ENCODE results near the gene MUC20.
"Not testable (repeated sequence)": the region's sequence is repeated elsewhere in the genome, so short reads cannot be mapped to it uniquely, and the experiment has no call there.

MUC20 gene

GRCh38 chr3:195714380-195715011 is 6.3 kb upstream of the MUC20 start:
- no peaks in the 10 kb centered on the region for H3K27me3 Mint-ChIP-seq
- peaks cover 4% of the 10 kb centered on the region for H3K9me3 Mint-ChIP-seq
- H3K4me3 Mint-ChIP-seq, result no peak overlapping the region
- H3K27ac Mint-ChIP-seq, result no peak overlapping the region
- no peak for ATAC-seq
- peaks cover 17% of the 10 kb centered on the region for H3K4me1 Mint-ChIP-seq
- H3K36me3 Mint-ChIP-seq, result peaks cover 52% of the 10 kb centered on the region

DNA sequence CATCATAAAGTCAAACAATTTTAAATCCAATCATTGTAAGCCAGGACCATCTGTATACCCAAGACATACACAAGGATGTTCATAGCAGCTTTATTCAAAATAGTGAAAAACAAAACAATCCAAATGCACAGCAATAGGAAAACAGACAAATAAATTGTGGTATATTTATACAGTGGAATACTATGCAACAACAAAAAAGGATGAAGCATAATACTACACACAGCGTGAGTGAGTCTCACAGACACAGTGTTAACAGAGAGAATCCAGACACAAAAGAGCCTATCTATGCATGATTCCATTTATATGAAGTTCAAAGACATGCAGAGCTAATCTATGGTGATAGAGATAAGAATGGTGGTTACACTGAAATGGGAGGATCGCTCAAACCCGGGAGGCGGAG is 5.6 kb upstream of the MUC20 start:
- no peak for ATAC-seq
- Mint-ChIP-seq H3K27me3 (peaks cover under 1% of the 10 kb centered on the region), H3K4me3 (no peak overlapping the region), H3K9me3 (peaks cover 4% of the 10 kb centered on the region), H3K36me3 (peaks cover 46% of the 10 kb centered on the region), H3K4me1 (peaks cover 16% of the 10 kb centered on the region), H3K27ac (no peak overlapping the region)

- ATAC-seq, result peak; percentile 54
Observed at GRCh38 chr3:195715583-195716266, 5.1 kb upstream of the MUC20 start.

GRCh38 chr3:195717416-195717815 is 3.4 kb upstream of the MUC20 start:
- no peak for ATAC-seq
- Mint-ChIP-seq H3K4me3 (no peak overlapping the region), H3K27ac (no peak overlapping the region), H3K27me3 (peaks cover 10% of the 10 kb centered on the region), H3K4me1 (peaks cover 16% of the 10 kb centered on the region), H3K36me3 (peaks cover 23% of the 10 kb centered on the region), H3K9me3 (peaks cover 4% of the 10 kb centered on the region)

More at GRCh38 chr3:195715583-195716266, 5.1 kb upstream of the MUC20 start:
- H3K27ac Mint-ChIP-seq, result peak overlapping the region; percentile 8
- H3K27me3 Mint-ChIP-seq, result peaks cover 6% of the 10 kb centered on the region
- peaks cover 4% of the 10 kb centered on the region for H3K9me3 Mint-ChIP-seq
- peaks cover 40% of the 10 kb centered on the region for H3K36me3 Mint-ChIP-seq
- H3K4me1 Mint-ChIP-seq, result peaks cover 16% of the 10 kb centered on the region
- no peak overlapping the region for H3K4me3 Mint-ChIP-seq

DNA sequence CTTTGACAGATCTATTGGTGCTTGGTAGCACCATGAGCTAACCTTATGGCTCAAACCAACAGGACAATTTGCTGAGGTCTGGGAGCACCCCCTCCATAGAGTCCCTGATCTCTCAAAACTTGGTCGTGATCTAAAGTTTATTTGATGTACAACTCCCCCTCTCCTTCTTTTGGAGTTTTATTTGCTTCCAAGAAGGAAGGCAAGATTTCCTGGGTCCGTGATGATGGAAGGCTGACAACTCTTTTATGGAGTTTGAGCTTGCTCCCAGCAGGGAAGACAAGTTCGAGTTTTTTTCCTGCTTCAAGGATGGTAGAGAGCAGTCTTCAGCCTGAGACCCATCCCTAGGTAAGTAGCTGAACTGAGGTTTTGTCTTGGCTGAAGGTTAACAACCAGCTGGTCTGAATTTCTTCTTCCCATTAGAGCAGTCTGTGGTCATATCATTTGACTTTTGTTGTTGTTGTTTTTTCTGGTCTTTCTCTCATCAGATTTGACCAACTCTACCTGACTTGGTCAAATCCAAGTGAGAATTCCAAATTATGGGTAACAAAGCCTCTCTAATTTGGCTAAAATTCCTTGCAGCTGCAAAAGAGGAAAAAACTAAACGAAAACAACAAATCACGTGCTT is 2.8 kb upstream of the MUC20 start:
- Mint-ChIP-seq H3K9me3 (peaks cover 4% of the 10 kb centered on the region), H3K27me3 (peaks cover 10% of the 10 kb centered on the region), H3K4me1 (peaks cover 16% of the 10 kb centered on the region), H3K4me3 (no peak overlapping the region), H3K27ac (no peak overlapping the region), H3K36me3 (peaks cover 22% of the 10 kb centered on the region)
- ATAC-seq, result no peak

DNA sequence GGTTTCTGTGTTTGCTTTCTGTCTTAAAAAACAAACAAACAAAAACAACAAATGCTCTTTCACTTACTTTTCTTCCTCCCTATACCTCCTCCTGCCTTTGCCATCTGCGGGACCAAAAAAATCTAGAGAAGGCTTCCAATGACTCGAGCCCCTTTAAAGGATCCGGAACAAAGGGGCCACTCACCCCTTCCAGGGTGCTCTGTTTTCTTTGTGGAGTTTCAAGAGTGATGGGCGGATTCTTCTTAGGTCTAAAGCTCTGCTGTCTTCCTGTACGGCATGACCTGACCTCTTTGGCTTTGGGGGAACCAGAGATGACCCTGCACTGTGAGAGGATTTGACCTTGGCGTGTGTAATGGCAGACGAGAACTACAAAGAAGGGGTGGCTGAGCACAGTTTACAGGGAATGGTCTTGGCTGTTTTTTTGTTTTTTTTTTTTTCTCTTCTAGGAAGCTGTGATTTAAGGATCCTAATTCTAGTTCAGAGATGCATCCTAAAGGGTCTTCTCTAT is 2.2 kb upstream of the MUC20 start:
- Mint-ChIP-seq H3K4me1 (peaks cover 16% of the 10 kb centered on the region), H3K9me3 (peaks cover 4% of the 10 kb centered on the region), H3K36me3 (peaks cover 22% of the 10 kb centered on the region), H3K27me3 (peaks cover 10% of the 10 kb centered on the region), H3K4me3 (no peak overlapping the region), H3K27ac (no peak overlapping the region)
- no peak for ATAC-seq

DNA sequence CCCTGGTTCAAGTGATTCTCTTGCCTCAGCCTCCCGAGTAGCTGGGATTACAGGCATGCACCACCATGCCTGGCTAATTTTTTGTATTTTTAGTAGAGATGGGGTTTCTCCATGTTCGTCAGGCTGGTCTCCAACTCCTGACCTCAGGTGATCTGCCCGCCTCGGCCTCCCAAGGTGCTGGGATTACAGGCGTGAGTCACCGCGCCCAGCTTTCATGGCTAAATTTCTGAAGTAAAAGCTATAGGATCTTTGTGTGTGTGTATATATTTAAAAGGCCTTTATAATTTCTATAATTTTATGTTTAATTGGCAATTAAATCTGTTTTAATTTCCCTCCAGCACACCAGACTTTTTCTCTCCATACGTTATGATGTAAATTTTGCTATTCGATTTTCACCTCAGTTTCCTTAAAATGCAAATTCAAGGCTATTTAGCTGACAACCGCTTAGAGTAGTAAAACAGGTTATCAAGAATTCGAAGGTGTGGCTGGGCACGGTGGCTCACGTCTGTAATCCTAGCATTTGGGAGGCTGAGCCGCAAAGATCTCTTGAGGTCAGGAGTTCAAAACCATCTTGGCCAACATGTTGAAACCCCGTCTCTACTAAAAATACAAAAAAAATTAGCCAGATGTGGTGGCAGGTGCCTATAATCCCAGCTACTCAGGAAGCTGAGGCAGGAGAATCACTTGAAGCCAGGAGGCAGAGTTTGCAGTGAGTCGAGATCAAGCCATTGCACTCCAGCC is 1.1 kb upstream of the MUC20 start:
- peaks cover 15% of the 10 kb centered on the region for H3K36me3 Mint-ChIP-seq
- peaks cover 16% of the 10 kb centered on the region for H3K4me1 Mint-ChIP-seq
- H3K27ac Mint-ChIP-seq, H3K9me3 Mint-ChIP-seq, ATAC-seq, H3K4me3 Mint-ChIP-seq: not testable (repeated sequence)
- H3K27me3 Mint-ChIP-seq, result peaks cover 10% of the 10 kb centered on the region

- peak; percentile 14 for ATAC-seq
- peaks cover 25% of the 10 kb centered on the region for H3K27me3 Mint-ChIP-seq
- peaks cover 12% of the 10 kb centered on the region for H3K4me1 Mint-ChIP-seq
- not testable (repeated sequence) for H3K4me3 Mint-ChIP-seq, H3K27ac Mint-ChIP-seq, H3K9me3 Mint-ChIP-seq, H3K36me3 Mint-ChIP-seq
Observed at GRCh38 chr3:195722139-195722995, 1.6 kb downstream of the MUC20 start.

DNA sequence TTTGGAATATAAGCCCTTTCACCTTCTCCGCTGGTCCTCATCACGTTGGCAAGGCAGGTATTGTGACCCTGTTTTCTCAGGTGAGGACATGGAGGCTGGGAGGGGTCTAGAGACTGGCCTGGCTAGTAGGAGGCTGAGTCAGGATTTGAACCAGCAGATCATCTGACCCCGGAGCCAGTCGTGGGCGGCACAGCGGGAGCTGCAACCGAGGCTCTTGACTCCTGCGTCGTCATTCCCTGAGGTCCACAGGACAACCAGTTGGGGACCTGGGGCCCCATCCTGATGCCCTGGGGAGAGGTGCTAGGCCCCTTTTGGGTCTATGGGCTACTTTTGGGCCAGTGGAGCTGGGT is 2.2 kb downstream of the MUC20 start:
- H3K4me1 Mint-ChIP-seq, result peaks cover 17% of the 10 kb centered on the region
- H3K9me3 Mint-ChIP-seq, ATAC-seq, H3K36me3 Mint-ChIP-seq, H3K27ac Mint-ChIP-seq, H3K4me3 Mint-ChIP-seq: not testable (repeated sequence)
- peaks cover 25% of the 10 kb centered on the region for H3K27me3 Mint-ChIP-seq

DNA sequence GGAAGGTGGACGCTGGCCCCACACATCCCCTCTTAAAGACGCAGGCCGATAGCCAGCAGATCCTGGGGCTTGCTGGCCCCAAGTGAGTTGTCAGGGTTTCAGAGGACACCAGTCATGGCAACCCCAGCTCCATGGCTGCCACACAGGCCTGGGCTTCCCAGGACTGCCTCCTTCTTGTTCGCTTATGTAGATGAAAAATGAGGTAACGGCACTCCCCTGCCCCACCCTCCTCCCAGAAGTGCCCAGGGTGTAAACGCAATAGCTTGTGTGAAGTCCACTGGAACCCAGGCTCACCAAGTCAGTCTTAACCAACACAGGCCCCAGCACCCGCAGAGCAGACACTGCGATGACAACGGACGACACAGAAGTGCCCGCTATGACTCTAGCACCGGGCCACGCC is 3.6 kb downstream of the MUC20 start:
- H3K4me1 Mint-ChIP-seq, result peaks cover 21% of the 10 kb centered on the region
- not testable (repeated sequence) for ATAC-seq, H3K27ac Mint-ChIP-seq, H3K36me3 Mint-ChIP-seq, H3K9me3 Mint-ChIP-seq, H3K4me3 Mint-ChIP-seq
- H3K27me3 Mint-ChIP-seq, result peaks cover 25% of the 10 kb centered on the region

DNA sequence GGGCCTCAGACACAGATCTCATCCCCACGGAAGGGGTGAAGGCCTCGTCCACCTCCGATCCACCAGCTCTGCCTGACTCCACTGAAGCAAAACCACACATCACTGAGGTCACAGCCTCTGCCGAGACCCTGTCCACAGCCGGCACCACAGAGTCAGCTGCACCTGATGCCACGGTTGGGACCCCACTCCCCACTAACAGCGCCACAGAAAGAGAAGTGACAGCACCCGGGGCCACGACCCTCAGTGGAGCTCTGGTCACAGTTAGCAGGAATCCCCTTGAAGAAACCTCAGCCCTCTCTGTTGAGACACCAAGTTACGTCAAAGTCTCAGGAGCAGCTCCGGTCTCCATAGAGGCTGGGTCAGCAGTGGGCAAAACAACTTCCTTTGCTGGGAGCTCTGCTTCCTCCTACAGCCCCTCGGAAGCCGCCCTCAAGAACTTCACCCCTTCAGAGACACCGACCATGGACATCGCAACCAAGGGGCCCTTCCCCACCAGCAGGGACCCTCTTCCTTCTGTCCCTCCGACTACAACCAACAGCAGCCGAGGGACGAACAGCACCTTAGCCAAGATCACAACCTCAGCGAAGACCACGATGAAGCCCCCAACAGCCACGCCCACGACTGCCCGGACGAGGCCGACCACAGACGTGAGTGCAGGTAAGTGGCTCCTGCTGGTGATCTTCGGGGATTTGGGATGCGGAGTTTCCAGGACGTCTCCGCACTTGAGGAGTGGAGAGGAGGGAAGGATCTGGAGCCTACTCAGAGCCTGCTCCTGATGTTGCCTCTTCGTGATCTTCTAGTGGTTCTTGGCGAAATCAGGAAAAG is 5.3 kb downstream of the MUC20 start:
- ATAC-seq, H3K9me3 Mint-ChIP-seq, H3K27ac Mint-ChIP-seq, H3K4me3 Mint-ChIP-seq: not testable (repeated sequence)
- peaks cover 17% of the 10 kb centered on the region for H3K36me3 Mint-ChIP-seq
- peaks cover 15% of the 10 kb centered on the region for H3K27me3 Mint-ChIP-seq
- H3K4me1 Mint-ChIP-seq, result peaks cover 21% of the 10 kb centered on the region

- peaks cover 21% of the 10 kb centered on the region for H3K4me1 Mint-ChIP-seq
- H3K27me3 Mint-ChIP-seq, result peaks cover 15% of the 10 kb centered on the region
- no peak overlapping the region for H3K4me3 Mint-ChIP-seq
- peak overlapping the region; percentile 7 for H3K27ac Mint-ChIP-seq
- peaks cover 25% of the 10 kb centered on the region for H3K36me3 Mint-ChIP-seq
- no peaks in the 10 kb centered on the region for H3K9me3 Mint-ChIP-seq
- no peak for ATAC-seq
Observed at GRCh38 chr3:195727606-195728195, 6.9 kb downstream of the MUC20 start.

- not testable (repeated sequence) for H3K9me3 Mint-ChIP-seq, H3K4me3 Mint-ChIP-seq, H3K27ac Mint-ChIP-seq, ATAC-seq
- H3K4me1 Mint-ChIP-seq, result peaks cover 21% of the 10 kb centered on the region
- peaks cover 15% of the 10 kb centered on the region for H3K27me3 Mint-ChIP-seq
- peaks cover 31% of the 10 kb centered on the region for H3K36me3 Mint-ChIP-seq
Observed at GRCh38 chr3:195728789-195729188, 8.0 kb downstream of the MUC20 start.

Data from stimulated activated memory B cell treated with anti-CD40 and anti-IgM and Interleukin-4, amounts not matched to agents 10 μg/mL and 1 μg/mL and 100 μg/mL, for 72 hours (primary cell).